Loucy (cell line): Measurements from ENCODE around the gene NOVA2.

Experiments used
- H2AFZ ChIP-seq: fragments of 200-600 bp; sonication (generic); 2 replicates; pipeline ENCODE4 v1.6.0; 2016; ENCODE audit warnings: antibody characterized with exemption, mild to moderate bottlenecking, low read length, moderate library complexity
- H3F3A ChIP-seq: fragments of 200-600 bp; 2 replicates; pipeline ENCODE4 v1.6.0; 2016; ENCODE audit warnings: antibody characterized with exemption, low read depth, mild to moderate bottlenecking
- H3K27me3 ChIP-seq: fragments of 200-600 bp; sonication (generic); 2 replicates; pipeline ENCODE4 v1.6.1; 2014; ENCODE audit warnings: low read length, mild to moderate bottlenecking; ENCODE audit not compliant: insufficient read depth, poor library complexity, severe bottlenecking
- H3K36me3 ChIP-seq: fragments of 200-600 bp; sonication (generic); 2 replicates; pipeline ENCODE4 v1.6.1; 2016; ENCODE audit warnings: low read length; ENCODE audit not compliant: insufficient read depth
- H3K4me1 ChIP-seq: fragments of 200-600 bp; sonication (generic); 2 replicates; pipeline ENCODE4 v1.5.1; 2014; ENCODE audit warnings: low read length, mild to moderate bottlenecking; ENCODE audit not compliant: insufficient read depth, poor library complexity, severe bottlenecking
- H3K4me2 ChIP-seq: fragments of 200-600 bp; sonication (generic); 2 replicates; pipeline ENCODE4 v1.6.0; 2014; ENCODE audit warnings: antibody characterized with exemption, low read length, low read depth, mild to moderate bottlenecking; ENCODE audit not compliant: poor library complexity, severe bottlenecking
- H3K4me3 ChIP-seq: fragments of 200-600 bp; sonication (generic); 2 replicates; pipeline ENCODE4 v1.5.1; 2014; ENCODE audit warnings: low read length, mild to moderate bottlenecking, mixed read lengths; ENCODE audit not compliant: poor library complexity, severe bottlenecking
- H3K79me2 ChIP-seq: fragments of 200-600 bp; sonication (generic); 2 replicates; pipeline ENCODE4 v1.6.1; 2014; ENCODE audit warnings: low read length; ENCODE audit not compliant: insufficient read depth
- H3K9ac ChIP-seq: fragments of 200-600 bp; sonication (generic); 2 replicates; pipeline ENCODE4 v1.6.0; 2014; ENCODE audit warnings: mild to moderate bottlenecking, low read depth, low read length, moderate library complexity; ENCODE audit not compliant: poor library complexity, severe bottlenecking
- H3K9me2 ChIP-seq: fragments of 200-600 bp; sonication (generic); replicated peaks from 2 replicates; pipeline ENCODE4 v1.6.1; 2016; ENCODE audit warnings: low read depth, low read length, mixed read lengths
- H3K9me3 ChIP-seq: fragments of 200-600 bp; sonication (generic); 2 replicates; pipeline ENCODE4 v1.6.1; 2014; ENCODE audit warnings: mild to moderate bottlenecking, antibody characterized with exemption, low read length, low read depth; ENCODE audit not compliant: insufficient read depth
- H4K20me1 ChIP-seq: fragments of 200-600 bp; sonication (generic); 2 replicates; pipeline ENCODE4 v1.6.0; 2014; ENCODE audit warnings: antibody characterized with exemption, low read length, mild to moderate bottlenecking; ENCODE audit not compliant: insufficient read depth, poor library complexity, severe bottlenecking
- EZH2phosphoT487 ChIP-seq: fragments of 200-600 bp; IDR thresholded peaks from 2 replicates; pipeline ENCODE4 v1.6.1; 2018; ENCODE audit warnings: antibody characterized with exemption, mild to moderate bottlenecking, moderate library complexity, borderline replicate concordance
- TF ChIP-seq, protein P1 (sequence below): fragments of 200-600 bp; sonication (generic); conservative IDR thresholded peaks from 2 replicates; pipeline ENCODE4 v1.5.1; 2014; ENCODE audit warnings: mild to moderate bottlenecking, antibody characterized with exemption, low read length

The NOVA2 gene

DNA sequence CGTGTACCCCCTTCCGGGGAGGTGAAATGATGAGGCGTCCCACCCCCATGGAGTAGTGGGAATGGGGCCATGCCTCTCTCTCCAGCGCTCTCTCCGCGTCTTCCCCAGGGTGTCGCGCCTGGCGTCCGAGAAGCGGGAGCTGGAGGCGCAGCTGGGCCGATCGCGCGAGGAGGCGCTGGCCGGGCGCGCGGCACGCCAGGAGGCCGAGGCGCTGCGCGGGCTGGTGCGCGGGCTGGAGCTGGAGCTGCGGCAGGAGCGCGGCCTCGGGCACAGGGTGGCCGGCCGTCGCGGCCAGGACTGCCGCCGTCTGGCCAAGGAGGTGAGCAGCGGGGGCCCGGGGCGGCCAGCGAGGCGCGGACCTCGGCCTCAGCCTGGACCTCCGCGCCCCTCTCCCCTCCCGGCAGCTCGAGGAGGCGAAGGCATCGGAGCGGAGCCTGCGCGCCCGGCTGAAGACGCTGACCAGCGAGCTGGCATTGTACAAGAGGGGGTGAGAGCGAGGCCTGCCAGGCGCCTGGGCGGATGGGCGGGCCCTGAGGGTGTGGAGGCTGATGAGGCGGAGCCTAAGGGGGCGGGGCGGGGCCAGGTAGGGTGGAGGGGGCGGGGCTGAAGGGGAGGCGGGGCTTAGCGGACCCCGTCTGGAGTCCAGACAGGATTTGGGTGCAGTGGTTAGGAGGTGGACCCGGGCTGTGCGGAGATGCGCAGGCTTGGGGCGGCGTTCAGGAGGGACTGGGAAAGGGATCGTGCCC, 41.4 kb upstream of the NOVA2 start:
- Histone ChIP-seq H3K4me2 (no peak overlapping the region), H3K36me3 (peaks cover 8% of the 10 kb centered on the region; the same call in 1 of the 2 replicates), H4K20me1 (no peaks in the 10 kb centered on the region), H3K4me1 (no peaks in the 10 kb centered on the region), H3K9ac (no peak overlapping the region), H3F3A (no peaks in the 10 kb centered on the region), H3K4me3 (no peak overlapping the region), H3K79me2 (no peaks in the 10 kb centered on the region), H2AFZ (no peak overlapping the region), H3K9me2 (no peaks in the 10 kb centered on the region), H3K27me3 (no peaks in the 10 kb centered on the region), H3K9me3 (no peaks in the 10 kb centered on the region)
- TF ChIP-seq EZH2phosphoT487 = no peak
- TF ChIP-seq, protein P1, sequence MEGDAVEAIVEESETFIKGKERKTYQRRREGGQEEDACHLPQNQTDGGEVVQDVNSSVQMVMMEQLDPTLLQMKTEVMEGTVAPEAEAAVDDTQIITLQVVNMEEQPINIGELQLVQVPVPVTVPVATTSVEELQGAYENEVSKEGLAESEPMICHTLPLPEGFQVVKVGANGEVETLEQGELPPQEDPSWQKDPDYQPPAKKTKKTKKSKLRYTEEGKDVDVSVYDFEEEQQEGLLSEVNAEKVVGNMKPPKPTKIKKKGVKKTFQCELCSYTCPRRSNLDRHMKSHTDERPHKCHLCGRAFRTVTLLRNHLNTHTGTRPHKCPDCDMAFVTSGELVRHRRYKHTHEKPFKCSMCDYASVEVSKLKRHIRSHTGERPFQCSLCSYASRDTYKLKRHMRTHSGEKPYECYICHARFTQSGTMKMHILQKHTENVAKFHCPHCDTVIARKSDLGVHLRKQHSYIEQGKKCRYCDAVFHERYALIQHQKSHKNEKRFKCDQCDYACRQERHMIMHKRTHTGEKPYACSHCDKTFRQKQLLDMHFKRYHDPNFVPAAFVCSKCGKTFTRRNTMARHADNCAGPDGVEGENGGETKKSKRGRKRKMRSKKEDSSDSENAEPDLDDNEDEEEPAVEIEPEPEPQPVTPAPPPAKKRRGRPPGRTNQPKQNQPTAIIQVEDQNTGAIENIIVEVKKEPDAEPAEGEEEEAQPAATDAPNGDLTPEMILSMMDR = no peak

DNA sequence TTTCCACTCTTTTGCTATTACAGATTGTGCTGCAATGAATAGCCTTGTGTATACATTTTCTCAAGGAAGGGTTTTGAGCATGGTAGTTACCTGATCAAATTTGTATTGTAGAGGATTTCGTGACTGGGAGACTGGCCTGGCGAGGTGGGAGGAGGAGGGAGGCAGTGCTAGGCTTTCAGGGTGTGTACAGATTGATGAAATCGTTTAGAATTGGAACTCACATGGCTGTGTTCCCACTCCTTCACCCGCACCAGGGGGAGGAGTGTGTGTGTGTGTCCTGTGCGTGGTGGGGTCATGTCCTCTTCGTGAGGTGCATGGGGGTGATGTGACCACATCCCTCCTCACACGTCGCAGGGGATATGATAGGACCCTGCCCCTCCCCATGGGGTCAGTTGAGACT, 40.9 kb upstream of the NOVA2 start:
- no peaks in the 10 kb centered on the region for H3K4me1 ChIP-seq
- no peak for TF ChIP-seq EZH2phosphoT487
- TF ChIP-seq, protein P1 = no peak
- no peaks in the 10 kb centered on the region for H3K27me3 ChIP-seq
- no peaks in the 10 kb centered on the region for H3K9me2 ChIP-seq
- H3K4me2 ChIP-seq = no peak overlapping the region
- no peak overlapping the region for H2AFZ ChIP-seq
- H3K79me2 ChIP-seq = no peaks in the 10 kb centered on the region
- H3K4me3 ChIP-seq = no peak overlapping the region
- H4K20me1 ChIP-seq = no peaks in the 10 kb centered on the region
- no peaks in the 10 kb centered on the region for H3F3A ChIP-seq
- H3K9ac ChIP-seq = no peak overlapping the region
- peaks cover 8% of the 10 kb centered on the region; the same call in 1 of the 2 replicates for H3K36me3 ChIP-seq
- no peaks in the 10 kb centered on the region for H3K9me3 ChIP-seq

DNA sequence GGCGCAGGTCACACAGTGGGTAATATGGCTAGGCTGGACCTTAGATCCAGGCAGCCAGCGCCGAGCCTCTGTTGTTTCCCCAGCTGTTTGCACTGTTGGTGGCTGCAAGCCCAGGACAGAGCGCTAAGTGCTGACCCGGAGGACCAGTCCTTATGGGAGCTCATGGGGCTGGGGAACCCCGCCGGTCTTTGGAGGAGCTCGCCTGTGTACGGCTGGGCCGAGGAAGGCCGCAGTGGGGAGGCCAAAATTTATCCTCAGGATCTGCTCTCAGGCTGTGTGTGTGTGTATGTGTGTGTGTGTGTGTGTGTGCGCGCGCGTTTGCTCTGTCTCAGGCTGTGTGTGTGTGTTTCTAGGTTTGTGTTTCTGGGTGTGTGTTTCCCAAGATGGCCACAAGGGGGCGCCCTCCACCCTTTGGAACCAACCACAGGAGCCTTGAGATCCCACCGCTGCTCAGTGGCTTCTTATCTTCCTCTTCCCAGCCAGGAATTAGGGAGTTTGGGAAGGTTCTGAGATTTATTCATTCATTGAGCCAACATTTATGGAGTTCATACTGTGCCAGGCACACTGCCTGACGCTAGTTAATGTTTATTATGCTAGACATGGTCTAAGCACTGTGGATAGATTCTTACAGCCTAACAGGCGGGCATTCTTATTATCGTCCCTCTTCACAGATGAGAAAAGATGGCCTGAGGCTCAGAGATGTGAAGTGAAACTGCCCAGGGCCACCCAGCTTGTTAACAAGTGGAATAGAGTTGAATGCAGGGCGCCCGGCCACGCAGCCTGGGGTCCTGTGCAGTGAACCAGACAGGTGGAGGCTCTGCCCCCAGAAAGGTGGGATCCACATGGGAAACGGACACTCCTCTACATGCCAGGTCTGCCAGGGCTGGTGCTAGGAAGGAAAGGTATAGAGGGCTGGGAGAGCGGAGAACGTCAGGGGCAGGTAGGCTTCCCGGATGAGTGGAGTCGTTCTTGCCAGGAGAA, 36.2 kb upstream of the NOVA2 start:
- Histone ChIP-seq H3K9me3 (no peaks in the 10 kb centered on the region), H3K4me1 (no peaks in the 10 kb centered on the region), H2AFZ (no peak overlapping the region), H3K79me2 (no peaks in the 10 kb centered on the region), H3K4me2 (no peak overlapping the region), H3F3A (no peaks in the 10 kb centered on the region), H3K9ac (no peak overlapping the region), H3K9me2 (no peaks in the 10 kb centered on the region), H3K4me3 (no peak overlapping the region), H3K27me3 (no peaks in the 10 kb centered on the region), H4K20me1 (no peaks in the 10 kb centered on the region), H3K36me3 (peaks cover 3% of the 10 kb centered on the region; the same call in 1 of the 2 replicates)
- TF ChIP-seq, protein P1 = peak; percentile 88
- TF ChIP-seq EZH2phosphoT487 = no peak
